Breast epithelium (tissue), 4 donors: ENCODE data around the gene CEP112. TPM values are rescaled to one million over a fixed set of nuclear protein-coding genes. Genes with fewer than 3 reads are reported as not detected.

Experiments used
- DNase-seq, 2 donors: peaks; one replicate each; pipeline ENCODE4 v3.0.0-alpha.2; 2019; ENCODE audit warnings: low spot score in 2 of 2
- H3K27ac ChIP-seq, 2 donors: fragments of 200-600 bp; sonication (generic) in 1 of 2; one replicate each; pipeline ENCODE4 v1.5.1; 2016 to 2019; ENCODE audit warnings: mild to moderate bottlenecking in 1 of 2
- H3K27me3 ChIP-seq, 2 donors: fragments of 200-600 bp; sonication (generic) in 1 of 2; one replicate each; pipeline versions ENCODE4 v1.5.1 to v1.6.0; 2017 to 2019; ENCODE audit warnings: control low read depth in 1 of 2, mild to moderate bottlenecking in 1 of 2
- H3K36me3 ChIP-seq: fragments of 200-600 bp; one replicate; pipeline ENCODE4 v1.5.1; 2019
- H3K4me1 ChIP-seq, 2 donors: fragments of 200-600 bp; sonication (generic); one replicate each; pipeline ENCODE4 v1.5.1; 2016 to 2019; ENCODE audit warnings: control low read depth in 1 of 2
- H3K4me3 ChIP-seq, 3 donors: fragments of 200-600 bp; sonication (generic); 1 replicate in 2 of 3; 2 replicates in 1 of 3; pipeline ENCODE4 v1.5.1; 2016 to 2019; ENCODE audit warnings: mild to moderate bottlenecking in 3 of 3, moderate library complexity in 2 of 3
- H3K9me3 ChIP-seq, 2 donors: fragments of 200-600 bp; sonication (generic) in 1 of 2; one replicate each; pipeline ENCODE4 v1.5.1; 2016 to 2019; ENCODE audit warnings: control low read depth in 1 of 2
- CTCF ChIP-seq, 3 donors: fragments of 450-650 bp; IDR thresholded peaks; one replicate each; pipeline ENCODE4 v1.5.1; 2016 to 2017; ENCODE audit warnings: antibody characterized with exemption in 3 of 3, mild to moderate bottlenecking in 3 of 3, moderate library complexity in 3 of 3
- POLR2A ChIP-seq: fragments of 450-650 bp; IDR thresholded peaks from one replicate; pipeline ENCODE4 v1.6.1; 2016; ENCODE audit warnings: antibody characterized with exemption, mild to moderate bottlenecking, moderate library complexity
- POLR2AphosphoS5 ChIP-seq, 3 donors: sonication (generic); formaldehyde crosslinking; IDR thresholded peaks; one replicate each; pipeline ENCODE4 v1.6.1; 2017; ENCODE audit warnings: antibody characterized with exemption in 3 of 3
- intact Hi-C: fragments of 100-400 bp; cut with DNase I; formaldehyde crosslinking; loops from one replicate; pipeline ENCODE4 v1.15.1; 2023; ENCODE audit warnings: low total_unique reads
- total RNA-seq, 3 donors: library from RNA; depleted of rRNA; stranded (reverse); fragments of >200 nt; gene quantifications; one replicate each; pipeline ENCODE4 v1.1.0, GENCODE V29; 2016

Gene CEP112
- total RNA-seq, 3 donors from 2014 or later, result 12.9 to 27.2 (median 18.0) TPM

- no peaks in the 10 kb centered on the region for H3K27me3 ChIP-seq
- intact Hi-C loops, result no loop called here
- no peaks in the 10 kb centered on the region for H3K36me3 ChIP-seq
- H3K9me3 ChIP-seq, result no peaks in the 10 kb centered on the region
- H3K4me1 ChIP-seq, result no peaks in the 10 kb centered on the region
- no peak for DNase-seq
- H3K4me3 ChIP-seq, result no peak overlapping the region
- H3K27ac ChIP-seq, result no peak overlapping the region
- TF ChIP-seq POLR2AphosphoS5 (IDR thresholded peaks at IDR 0.05) (no peak), CTCF (IDR thresholded peaks at IDR 0.05) (no peak), POLR2A (no peak)
Observed at GRCh38 chr17:65771704-65772103, 420.2 kb downstream of the CEP112 start.

- Histone ChIP-seq H3K4me1 (no peaks in the 10 kb centered on the region), H3K4me3 (no peak overlapping the region), H3K27ac (no peak overlapping the region), H3K9me3 (no peaks in the 10 kb centered on the region), H3K36me3 (no peaks in the 10 kb centered on the region), H3K27me3 (no peaks in the 10 kb centered on the region)
- intact Hi-C loops, result no loop called here
- no peak for DNase-seq
- TF ChIP-seq CTCF (IDR thresholded peaks at IDR 0.05) (no peak), POLR2A (no peak), POLR2AphosphoS5 (IDR thresholded peaks at IDR 0.05) (no peak)
Observed at GRCh38 chr17:65763786-65764185, 428.1 kb downstream of the CEP112 start.

- Histone ChIP-seq H3K9me3 (no peaks in the 10 kb centered on the region), H3K4me1 (no peaks in the 10 kb centered on the region), H3K27me3 (no peaks in the 10 kb centered on the region), H3K36me3 (no peaks in the 10 kb centered on the region), H3K27ac (no peak overlapping the region), H3K4me3 (no peak overlapping the region)
- intact Hi-C loops, result no loop called here
- TF ChIP-seq POLR2AphosphoS5 (IDR thresholded peaks at IDR 0.05) (no peak), POLR2A (no peak), CTCF (IDR thresholded peaks at IDR 0.05) (no peak)
- no peak for DNase-seq
Observed at GRCh38 chr17:65762973-65763372, 429.0 kb downstream of the CEP112 start.

- TF ChIP-seq POLR2AphosphoS5 (IDR thresholded peaks at IDR 0.05) (no peak), POLR2A (no peak), CTCF (IDR thresholded peaks at IDR 0.05) (no peak)
- Histone ChIP-seq H3K36me3 (no peaks in the 10 kb centered on the region), H3K27ac (no peak overlapping the region), H3K4me1 (no peaks in the 10 kb centered on the region), H3K27me3 (no peaks in the 10 kb centered on the region), H3K9me3 (no peaks in the 10 kb centered on the region), H3K4me3 (no peak overlapping the region)
- intact Hi-C loops, result no loop called here
- no peak for DNase-seq
Observed at GRCh38 chr17:65759532-65759931, 432.4 kb downstream of the CEP112 start.

GRCh38 chr17:65756760-65757159 lies 435.2 kb downstream of the CEP112 start:
- no peak for DNase-seq
- TF ChIP-seq POLR2A (no peak), CTCF (IDR thresholded peaks at IDR 0.05) (no peak), POLR2AphosphoS5 (IDR thresholded peaks at IDR 0.05) (no peak)
- Histone ChIP-seq H3K4me1 (no peaks in the 10 kb centered on the region), H3K27ac (no peak overlapping the region), H3K36me3 (no peaks in the 10 kb centered on the region), H3K27me3 (no peaks in the 10 kb centered on the region), H3K4me3 (no peak overlapping the region), H3K9me3 (no peaks in the 10 kb centered on the region)
- intact Hi-C loops, result no loop called here
